Mesendoderm (in vitro differentiated cells): Measurements from ENCODE around the gene ADAM12. TPM values are rescaled to one million over a fixed set of nuclear protein-coding genes. Genes with fewer than 3 reads are reported as not detected.

Source experiments
- DNase-seq: peaks from one replicate; pipeline ENCODE4 v3.0.0; 2013
- H2AK5ac ChIP-seq: 2 replicates; pipeline ENCODE4 v1.6.1; 2013; ENCODE audit warnings: low read length, inconsistent platforms
- H2BK120ac ChIP-seq: 2 replicates; pipeline ENCODE4 v1.6.1; 2013; ENCODE audit warnings: low read depth, mild to moderate bottlenecking, low read length, moderate library complexity, mixed read lengths
- H2BK15ac ChIP-seq: replicated peaks from 2 replicates; pipeline ENCODE4 v1.6.1; 2013; ENCODE audit warnings: low read depth, mild to moderate bottlenecking, moderate library complexity
- H2BK5ac ChIP-seq: 2 replicates; pipeline ENCODE4 v1.6.1; 2013; ENCODE audit warnings: low read length, inconsistent platforms
- H3K18ac ChIP-seq: 2 replicates; pipeline ENCODE4 v1.6.1; 2013; ENCODE audit warnings: mild to moderate bottlenecking, low read length, mixed read lengths
- H3K23ac ChIP-seq: one replicate; pipeline ENCODE4 v1.6.1; 2013; ENCODE audit warnings: low read length
- H3K27ac ChIP-seq: 2 replicates; pipeline ENCODE4 v1.5.1; 2013; ENCODE audit warnings: low read depth, mild to moderate bottlenecking, inconsistent platforms, low read length, moderate library complexity
- H3K27me3 ChIP-seq: 2 replicates; pipeline ENCODE4 v1.6.1; 2013; ENCODE audit warnings: low read length, control low read depth, mild to moderate bottlenecking, inconsistent platforms; ENCODE audit not compliant: insufficient read depth, poor library complexity
- H3K36me3 ChIP-seq: 2 replicates; pipeline ENCODE4 v1.6.1; 2013; ENCODE audit warnings: low read length, inconsistent platforms; ENCODE audit not compliant: control insufficient read depth, insufficient read depth
- H3K4ac ChIP-seq: one replicate; pipeline ENCODE4 v1.6.1; 2013; ENCODE audit warnings: low read depth, mild to moderate bottlenecking, low read length, moderate library complexity
- H3K4me1 ChIP-seq: 2 replicates; pipeline ENCODE4 v1.6.1; 2013; ENCODE audit warnings: low read depth, low read length, inconsistent platforms; ENCODE audit not compliant: control insufficient read depth
- H3K4me2 ChIP-seq: 2 replicates; pipeline ENCODE4 v1.6.1; 2013; ENCODE audit warnings: low read length
- H3K4me3 ChIP-seq: 2 replicates; pipeline ENCODE4 v1.5.1; 2013; ENCODE audit warnings: mild to moderate bottlenecking, low read length
- H3K56ac ChIP-seq: one replicate; pipeline ENCODE4 v1.6.1; 2013; ENCODE audit warnings: low read length
- H3K79me1 ChIP-seq: 2 replicates; pipeline ENCODE4 v1.6.1; 2013; ENCODE audit warnings: low read length, inconsistent platforms
- H3K79me2 ChIP-seq: 2 replicates; pipeline ENCODE4 v1.6.1; 2013; ENCODE audit warnings: mild to moderate bottlenecking, low read length; ENCODE audit not compliant: control insufficient read depth, insufficient read depth
- H3K9ac ChIP-seq: 2 replicates; pipeline ENCODE4 v1.6.1; 2013; ENCODE audit warnings: low read length, inconsistent platforms
- H4K5ac ChIP-seq: one replicate; pipeline ENCODE4 v1.6.1; 2013; ENCODE audit warnings: low read length
- H4K8ac ChIP-seq: one replicate; pipeline ENCODE4 v1.6.1; 2013; ENCODE audit warnings: low read depth, mild to moderate bottlenecking, control low read depth, low read length, moderate library complexity
- WGBS: extraction: QIAGEN DNeasy Blood & Tissue Kit; methylation state at CpG from one replicate; pipeline ENCODE4 v1.1.7; 2013; ENCODE audit warnings: low lambda C conversion rate, missing lambda C conversion rate; ENCODE audit not compliant: insufficient coverage; ENCODE audit errors: extremely low coverage; 5-methylcytosine and 5-hydroxymethylcytosine counted together
- small RNA-seq: library from polyadenylated mRNA; stranded (forward); fragments of <200 nt; extraction: miRNeasy Mini kit (QIAGEN cat#:217004); gene quantifications from one replicate; pipeline ENCODE3, GENCODE V24; 2013; ENCODE audit not compliant: insufficient read depth

The ADAM12 gene

DNA sequence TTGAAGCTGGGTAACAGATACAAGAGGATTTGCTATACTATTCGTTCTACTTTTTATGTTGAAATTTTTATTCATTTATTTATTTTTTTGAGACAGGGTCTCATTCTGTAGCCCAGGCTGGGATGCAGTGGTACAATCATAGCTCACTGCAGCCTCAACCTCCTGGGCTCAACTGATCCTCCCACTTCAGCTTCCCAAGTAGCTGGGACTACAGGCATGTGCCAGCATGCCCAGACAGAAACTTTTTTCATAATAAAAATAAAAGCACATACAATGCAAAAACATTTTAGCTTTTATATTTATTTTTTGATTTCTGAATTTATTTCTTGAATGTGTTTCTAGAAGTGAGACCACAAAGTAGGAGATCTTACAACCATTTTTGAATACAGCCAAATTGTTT, 420.7 kb downstream of the ADAM12 start:
- no peak overlapping the region for H3K4ac ChIP-seq
- H3K79me1 ChIP-seq: no peaks in the 10 kb centered on the region
- H2BK15ac ChIP-seq: no peak overlapping the region
- H3K4me2 ChIP-seq: no peak overlapping the region
- H3K23ac ChIP-seq: no peak overlapping the region
- no CpG with 5 or more reads among the region's 1 CpG for WGBS
- H2AK5ac ChIP-seq: no peak overlapping the region
- no peak overlapping the region for H3K18ac ChIP-seq
- H3K79me2 ChIP-seq: no peaks in the 10 kb centered on the region
- H3K4me3 ChIP-seq: no peak overlapping the region
- H4K8ac ChIP-seq: no peak overlapping the region
- no peak overlapping the region for H4K5ac ChIP-seq
- H3K4me1 ChIP-seq: no peaks in the 10 kb centered on the region
- no peak overlapping the region for H3K27ac ChIP-seq
- H3K36me3 ChIP-seq: no peaks in the 10 kb centered on the region
- H3K9ac ChIP-seq: no peak overlapping the region
- no peaks in the 10 kb centered on the region for H3K27me3 ChIP-seq
- no peak for DNase-seq
- no peak overlapping the region for H3K56ac ChIP-seq
- H2BK120ac ChIP-seq: no peak overlapping the region
- no peak overlapping the region for H2BK5ac ChIP-seq

DNA sequence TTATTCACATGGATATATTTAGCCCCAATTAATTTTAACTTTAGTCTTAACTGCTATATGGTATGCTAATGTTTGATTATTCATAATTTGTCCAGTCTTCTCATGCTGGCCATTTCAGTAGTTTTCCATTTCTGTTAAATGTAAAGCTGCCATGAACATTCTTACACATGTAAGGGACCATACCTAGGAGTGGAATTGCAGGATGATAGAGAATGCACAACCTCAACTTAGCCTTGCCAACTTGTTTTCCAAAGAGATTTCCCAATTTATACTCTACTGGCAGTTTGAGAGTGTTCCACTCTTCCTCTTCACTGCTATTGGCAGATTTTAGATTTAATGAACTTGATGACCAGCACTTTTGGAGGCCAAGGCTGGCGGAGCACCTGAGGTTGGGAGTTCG, 423.7 kb downstream of the ADAM12 start:
- no peak overlapping the region for H4K8ac ChIP-seq
- H3K56ac ChIP-seq: no peak overlapping the region
- no peak overlapping the region for H2BK5ac ChIP-seq
- no peaks in the 10 kb centered on the region for H3K27me3 ChIP-seq
- H3K79me2 ChIP-seq: no peaks in the 10 kb centered on the region
- WGBS: no CpG with 5 or more reads among the region's 2 CpGs
- no peaks in the 10 kb centered on the region for H3K36me3 ChIP-seq
- H2BK15ac ChIP-seq: no peak overlapping the region
- H2BK120ac ChIP-seq: no peak overlapping the region
- H3K4me3 ChIP-seq: no peak overlapping the region
- no peak overlapping the region for H3K4ac ChIP-seq
- no peak overlapping the region for H3K9ac ChIP-seq
- H4K5ac ChIP-seq: no peak overlapping the region
- H3K27ac ChIP-seq: no peak overlapping the region
- H3K23ac ChIP-seq: no peak overlapping the region
- DNase-seq: no peak
- H3K4me1 ChIP-seq: no peaks in the 10 kb centered on the region
- H3K79me1 ChIP-seq: no peaks in the 10 kb centered on the region
- H3K18ac ChIP-seq: no peak overlapping the region
- no peak overlapping the region for H2AK5ac ChIP-seq
- no peak overlapping the region for H3K4me2 ChIP-seq

Small RNA genes lying within 50 kb of the gene (small RNA-seq; reads per million reads assigned to genes)
- not detected for gene RNA5SP328
